Neural crest cell (in vitro differentiated cells): Measurements from ENCODE around the gene LENG9. TPM values are rescaled to one million over a fixed set of nuclear protein-coding genes. Genes with fewer than 3 reads are reported as not detected.

ENCODE experiments used
- DNase-seq: peaks from one replicate; pipeline ENCODE4 v3.0.0; 2021; ENCODE audit warnings: low read depth, mixed read lengths, low spot score
- H3K27ac Mint-ChIP-seq: one replicate; pipeline ENCODE4 v1.8.0; 2021; ENCODE audit warnings: mild to moderate bottlenecking, mixed read lengths; ENCODE audit not compliant: unreplicated experiment
- H3K27me3 Mint-ChIP-seq: 2 replicates; pipeline ENCODE4 v1.8.0; 2021; ENCODE audit warnings: low read depth, mild to moderate bottlenecking, mixed read lengths
- H3K36me3 Mint-ChIP-seq: 2 replicates; pipeline ENCODE4 v1.8.0; 2021; ENCODE audit warnings: low read depth, mild to moderate bottlenecking, mixed read lengths
- H3K4me1 Mint-ChIP-seq: 2 replicates; pipeline ENCODE4 v1.8.0; 2021; ENCODE audit warnings: mixed read lengths
- H3K4me3 Mint-ChIP-seq: one replicate; pipeline ENCODE4 v1.8.0; 2021; ENCODE audit warnings: mild to moderate bottlenecking, mixed read lengths
- H3K9me3 Mint-ChIP-seq: 2 replicates; pipeline ENCODE4 v1.8.0; 2021; ENCODE audit warnings: mixed read lengths
- CTCF ChIP-seq: fragments of 200-600 bp; sonication (generic); conservative IDR thresholded peaks from 2 replicates; pipeline ENCODE4 v1.5.0; 2021; ENCODE audit warnings: antibody characterized with exemption, mild to moderate bottlenecking
- total RNA-seq: library from RNA; stranded (reverse); gene quantifications from 2 replicates; pipeline ENCODE4 v1.2.1, GENCODE V29; 2021

The LENG9 gene
- total RNA-seq, 1 donor from 2014 or later = 2.5 TPM

GRCh38 chr19:54458648-54459281 is 4.8 kb downstream of the LENG9 start:
- DNase-seq = no peak
- Mint-ChIP-seq H3K9me3 (no peaks in the 10 kb centered on the region), H3K4me3 (peak overlapping the region; percentile 80), H3K36me3 (peaks cover 9% of the 10 kb centered on the region), H3K4me1 (peaks cover 3% of the 10 kb centered on the region), H3K27me3 (peaks cover 5% of the 10 kb centered on the region), H3K27ac (no peak overlapping the region)
- TF ChIP-seq CTCF = no peak

GRCh38 chr19:54457773-54458647 is 5.6 kb downstream of the LENG9 start:
- no peak for DNase-seq
- peaks cover 2% of the 10 kb centered on the region for H3K27me3 Mint-ChIP-seq
- H3K4me1 Mint-ChIP-seq = no peaks in the 10 kb centered on the region
- peaks cover 11% of the 10 kb centered on the region for H3K36me3 Mint-ChIP-seq
- H3K4me3 Mint-ChIP-seq = peak overlapping the region; percentile 80
- H3K27ac Mint-ChIP-seq = no peak overlapping the region
- no peaks in the 10 kb centered on the region for H3K9me3 Mint-ChIP-seq
- no peak for TF ChIP-seq CTCF

- Mint-ChIP-seq H3K36me3 (peaks cover 12% of the 10 kb centered on the region), H3K27ac (no peak overlapping the region)
Observed at GRCh38 chr19:54456423-54457373, 6.9 kb downstream of the LENG9 start.

GRCh38 chr19:54455786-54456422 is 7.7 kb downstream of the LENG9 start:
- peaks cover 15% of the 10 kb centered on the region for H3K36me3 Mint-ChIP-seq

More at GRCh38 chr19:54456423-54457373, 6.9 kb downstream of the LENG9 start:
- H3K9me3 Mint-ChIP-seq = no peaks in the 10 kb centered on the region
- no peak overlapping the region for H3K4me3 Mint-ChIP-seq
- no peak for TF ChIP-seq CTCF
- no peak for DNase-seq
- H3K27me3 Mint-ChIP-seq = peaks cover 2% of the 10 kb centered on the region
- H3K4me1 Mint-ChIP-seq = no peaks in the 10 kb centered on the region

More at GRCh38 chr19:54455786-54456422, 7.7 kb downstream of the LENG9 start:
- no peaks in the 10 kb centered on the region for H3K9me3 Mint-ChIP-seq
- peaks cover 4% of the 10 kb centered on the region for H3K4me1 Mint-ChIP-seq
- H3K27ac Mint-ChIP-seq = no peak overlapping the region
- no peak for TF ChIP-seq CTCF
- H3K4me3 Mint-ChIP-seq = no peak overlapping the region
- no peak for DNase-seq
- peaks cover 2% of the 10 kb centered on the region for H3K27me3 Mint-ChIP-seq
